ENCODE data around the gene MARCHF4. TPM values are rescaled to one million over a fixed set of nuclear protein-coding genes. Genes with fewer than 3 reads are reported as not detected.
"Not testable (repeated sequence)": the region's sequence is repeated elsewhere in the genome, so short reads cannot be mapped to it uniquely, and the experiment has no call there.

MARCHF4 gene
- total RNA-seq, 2 donors from 2014 or later, result 0.08 TPM; not detected in 1

GRCh38 chr2:216387262-216387661 is 15.0 kb upstream of the MARCHF4 start:
- no peak overlapping the region for H3K4me3 ChIP-seq
- no peaks in the 10 kb centered on the region for H3K4me1 ChIP-seq
- no peaks in the 10 kb centered on the region for H3K27me3 ChIP-seq
- H3K27ac ChIP-seq, result no peak overlapping the region
- no peaks in the 10 kb centered on the region for H3K36me3 ChIP-seq
- H3K9me3 ChIP-seq, result no peaks in the 10 kb centered on the region
- TF ChIP-seq CTCF (IDR thresholded peaks at IDR 0.05), result no peak
- DNase-seq (ENCODE audit: low spot score), result no peak

- TF ChIP-seq CTCF (IDR thresholded peaks at IDR 0.05), result no peak
- Histone ChIP-seq H3K4me3 (no peak overlapping the region), H3K27ac (no peak overlapping the region), H3K27me3 (no peaks in the 10 kb centered on the region), H3K9me3 (no peaks in the 10 kb centered on the region), H3K36me3 (no peaks in the 10 kb centered on the region), H3K4me1 (no peaks in the 10 kb centered on the region)
- no peak for DNase-seq (ENCODE audit: low spot score)
These were observed 13.2 kb upstream of the MARCHF4 start for GRCh38 chr2:216385478-216385877.

- not testable (repeated sequence) for H3K36me3 ChIP-seq; H3K27me3 ChIP-seq; H3K4me1 ChIP-seq; DNase-seq (ENCODE audit: low spot score); H3K4me3 ChIP-seq; H3K27ac ChIP-seq; H3K9me3 ChIP-seq
These were observed 12.1 kb upstream of the MARCHF4 start for GRCh38 chr2:216384409-216384808.

- H3K4me3 ChIP-seq, result no peak overlapping the region
- H3K27ac ChIP-seq, result no peak overlapping the region
- no peaks in the 10 kb centered on the region for H3K9me3 ChIP-seq
- no peaks in the 10 kb centered on the region for H3K36me3 ChIP-seq
- no peak for TF ChIP-seq CTCF (IDR thresholded peaks at IDR 0.05)
- no peaks in the 10 kb centered on the region for H3K4me1 ChIP-seq
- no peaks in the 10 kb centered on the region for H3K27me3 ChIP-seq
- DNase-seq (ENCODE audit: low spot score), result no peak
These were observed 7.7 kb upstream of the MARCHF4 start for GRCh38 chr2:216379977-216380376.

GRCh38 chr2:216375286-216375685 is 3.0 kb upstream of the MARCHF4 start:
- Histone ChIP-seq H3K36me3 (no peaks in the 10 kb centered on the region), H3K27ac (no peak overlapping the region), H3K4me3 (no peak overlapping the region), H3K4me1 (peaks cover 0 to 20% of the 10 kb centered on the region in 2 donors), H3K9me3 (no peaks in the 10 kb centered on the region), H3K27me3 (peaks cover 4 to 16% of the 10 kb centered on the region in 2 donors)
- DNase-seq (ENCODE audit: low spot score), result no peak
- TF ChIP-seq CTCF (IDR thresholded peaks at IDR 0.05), result no peak

GRCh38 chr2:216373896-216374295 is 1.6 kb upstream of the MARCHF4 start:
- H3K27me3 ChIP-seq, result peaks cover 4 to 16% of the 10 kb centered on the region in 2 donors
- no peaks in the 10 kb centered on the region for H3K36me3 ChIP-seq
- peaks cover 0 to 20% of the 10 kb centered on the region in 2 donors for H3K4me1 ChIP-seq
- H3K9me3 ChIP-seq, result no peaks in the 10 kb centered on the region
- H3K4me3 ChIP-seq, result no peak overlapping the region
- TF ChIP-seq CTCF (IDR thresholded peaks at IDR 0.05), result no peak
- DNase-seq (ENCODE audit: low spot score), result no peak
- no peak overlapping the region for H3K27ac ChIP-seq

Measured in right atrium auricular region (tissue), 2 donors.